ENCODE results near the gene RAD51B. TPM values are rescaled to one million over a fixed set of nuclear protein-coding genes. Genes with fewer than 3 reads are reported as not detected.

RAD51B gene
- total RNA-seq, 1 experiment from 2014 or later, result 16.7 TPM

DNA sequence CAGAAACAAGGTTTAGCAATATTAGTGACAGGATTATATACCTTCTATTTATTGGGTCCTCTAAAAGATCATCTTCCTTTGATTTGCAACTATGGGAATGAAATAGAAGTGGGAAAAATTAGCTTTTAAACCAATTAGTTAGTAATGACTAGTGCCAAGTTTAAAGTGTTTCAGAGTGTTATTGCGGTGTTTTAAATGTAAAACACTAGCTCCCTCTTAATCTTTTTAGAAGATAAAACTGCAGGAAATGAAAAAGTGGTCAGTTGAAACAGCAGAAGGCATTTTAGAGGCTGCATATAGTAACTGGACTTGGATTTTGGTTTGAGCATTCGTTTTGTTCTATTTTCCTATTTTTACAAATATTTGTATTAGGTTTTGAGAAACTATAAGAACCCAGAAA lies 286.2 kb downstream of the RAD51B start:
- no peaks in the 10 kb centered on the region for H3K79me2 ChIP-seq (ENCODE audit: insufficient read depth, low read length)
- Mint-ChIP-seq H3K27me3 (ENCODE audit: low read depth) (no peaks in the 10 kb centered on the region; the same call in 1 of the 2 replicates), H3K27ac (no peak overlapping the region), H3K4me3 (no peak overlapping the region), H3K4me1 (peaks cover 8 to 23% of the 10 kb centered on the region in 2 experiments), H3K9me3 (peaks cover 19 to 27% of the 10 kb centered on the region in 2 experiments), H3K36me3 (ENCODE audit: insufficient read depth in 1 of 3, low read depth in 3 of 3) (peaks cover 20 to 21% (median 21%) of the 10 kb centered on the region in 3 experiments)
- no peak for DNase-seq
- no peak overlapping the region for H2BK15ac ChIP-seq (ENCODE audit: low read depth, low read length)
- H3K14ac ChIP-seq (ENCODE audit: insufficient read depth, low read length), result no peak overlapping the region
- no peak overlapping the region for H3K27ac ChIP-seq (ENCODE audit: insufficient read length, low read depth, low read length)
- H3K18ac ChIP-seq (ENCODE audit: insufficient read length, low read depth, low read length), result no peak overlapping the region
- H3K23me2 ChIP-seq (ENCODE audit: insufficient read length, low read depth, low read length, poor library complexity, severe bottlenecking), result no peaks in the 10 kb centered on the region
- H3K4me2 ChIP-seq (ENCODE audit: insufficient read depth, insufficient read length, low read length), result no peak overlapping the region
- H3K4me1 ChIP-seq (ENCODE audit: insufficient read depth, low read length), result no peaks in the 10 kb centered on the region; the same call in 1 of the 2 replicates
- H3T11ph ChIP-seq (ENCODE audit: low read length), result no peak overlapping the region
- H3K9ac ChIP-seq (ENCODE audit: extremely low read depth, insufficient read length, low read length), result no peak overlapping the region
- no peak overlapping the region for H3K23ac ChIP-seq (ENCODE audit: insufficient read length, low read depth, low read length)
- no peaks in the 10 kb centered on the region for H3K27me3 ChIP-seq (ENCODE audit: insufficient read depth, low read length)
- H2BK12ac ChIP-seq (ENCODE audit: insufficient read length, low read depth, low read length), result no peak overlapping the region
- H3K56ac ChIP-seq (ENCODE audit: insufficient read length, low read depth, low read length), result no peak overlapping the region
- no peaks in the 10 kb centered on the region for H4K20me1 ChIP-seq (ENCODE audit: control insufficient read depth, insufficient read depth, insufficient read length)
- peaks cover 7% of the 10 kb centered on the region for H3K9me3 ChIP-seq (ENCODE audit: control insufficient read depth, low read depth, low read length)
- TF ChIP-seq, protein P1, sequence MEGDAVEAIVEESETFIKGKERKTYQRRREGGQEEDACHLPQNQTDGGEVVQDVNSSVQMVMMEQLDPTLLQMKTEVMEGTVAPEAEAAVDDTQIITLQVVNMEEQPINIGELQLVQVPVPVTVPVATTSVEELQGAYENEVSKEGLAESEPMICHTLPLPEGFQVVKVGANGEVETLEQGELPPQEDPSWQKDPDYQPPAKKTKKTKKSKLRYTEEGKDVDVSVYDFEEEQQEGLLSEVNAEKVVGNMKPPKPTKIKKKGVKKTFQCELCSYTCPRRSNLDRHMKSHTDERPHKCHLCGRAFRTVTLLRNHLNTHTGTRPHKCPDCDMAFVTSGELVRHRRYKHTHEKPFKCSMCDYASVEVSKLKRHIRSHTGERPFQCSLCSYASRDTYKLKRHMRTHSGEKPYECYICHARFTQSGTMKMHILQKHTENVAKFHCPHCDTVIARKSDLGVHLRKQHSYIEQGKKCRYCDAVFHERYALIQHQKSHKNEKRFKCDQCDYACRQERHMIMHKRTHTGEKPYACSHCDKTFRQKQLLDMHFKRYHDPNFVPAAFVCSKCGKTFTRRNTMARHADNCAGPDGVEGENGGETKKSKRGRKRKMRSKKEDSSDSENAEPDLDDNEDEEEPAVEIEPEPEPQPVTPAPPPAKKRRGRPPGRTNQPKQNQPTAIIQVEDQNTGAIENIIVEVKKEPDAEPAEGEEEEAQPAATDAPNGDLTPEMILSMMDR (conservative IDR thresholded peaks at IDR 0.05), result no peak
- no peak overlapping the region for H4K5ac ChIP-seq (ENCODE audit: insufficient read length, low read depth, low read length)
- H2AFZ ChIP-seq (ENCODE audit: low read length), result no peak overlapping the region
- H3K4ac ChIP-seq (ENCODE audit: low read depth, low read length), result no peak overlapping the region
- no peak overlapping the region for H4K91ac ChIP-seq (ENCODE audit: insufficient read length, low read depth, low read length)
- no peak overlapping the region for H2AK5ac ChIP-seq (ENCODE audit: insufficient read length, low read length)
- no peak overlapping the region for H2BK5ac ChIP-seq (ENCODE audit: insufficient read length, low read length)
- no peaks in the 10 kb centered on the region for H3K79me1 ChIP-seq (ENCODE audit: insufficient read depth, low read depth, low read length, poor library complexity, severe bottlenecking)
- no peak overlapping the region for H2BK120ac ChIP-seq (ENCODE audit: low read depth, low read length, poor library complexity, severe bottlenecking)
- WGBS (ENCODE audit: extremely low coverage, insufficient read length, low lambda C conversion rate), result no CpG with 5 or more reads among the region's 2 CpGs
- H4K8ac ChIP-seq (replicated peaks; ENCODE audit: insufficient read length, low read depth, low read length), result no peak overlapping the region
- H2BK20ac ChIP-seq (ENCODE audit: low read depth, low read length, poor library complexity, severe bottlenecking), result no peak overlapping the region
